Hepatocyte (in vitro differentiated cells): ENCODE data around the gene CTRL. TPM values are rescaled to one million over a fixed set of nuclear protein-coding genes. Genes with fewer than 3 reads are reported as not detected.

Experiments used
- DNase-seq: peaks from one replicate; pipeline ENCODE4 v3.0.0-alpha.2; 2016; ENCODE audit warnings: low spot score
- H2AFZ ChIP-seq: fragments of 200-600 bp; sonication (generic); 2 replicates; pipeline ENCODE4 v1.6.0; 2016; ENCODE audit warnings: antibody characterized with exemption, mild to moderate bottlenecking
- H3K27ac ChIP-seq: fragments of 200-600 bp; sonication (generic); 2 replicates; pipeline ENCODE4 v1.5.1; 2016; ENCODE audit warnings: mild to moderate bottlenecking
- H3K27me3 ChIP-seq: fragments of 200-600 bp; sonication (generic); 2 replicates; pipeline ENCODE4 v1.6.1; 2016
- H3K36me3 ChIP-seq: fragments of 200-600 bp; sonication (generic); replicated peaks from 2 replicates; pipeline ENCODE4 v1.5.1; 2016; ENCODE audit warnings: low read depth; ENCODE audit not compliant: insufficient read depth
- H3K4me1 ChIP-seq: fragments of 200-600 bp; sonication (generic); 2 replicates; pipeline ENCODE4 v1.5.1; 2016; ENCODE audit warnings: mild to moderate bottlenecking, moderate library complexity; ENCODE audit not compliant: insufficient read depth
- H3K4me2 ChIP-seq: fragments of 200-600 bp; sonication (generic); 2 replicates; pipeline ENCODE4 v1.6.0; 2016
- H3K4me3 ChIP-seq: fragments of 200-600 bp; sonication (generic); 2 replicates; pipeline ENCODE4 v1.5.1; 2016; ENCODE audit warnings: mild to moderate bottlenecking
- H3K79me2 ChIP-seq: fragments of 200-600 bp; sonication (generic); 2 replicates; pipeline ENCODE4 v1.6.0; 2017; ENCODE audit warnings: mild to moderate bottlenecking
- H3K9me2 ChIP-seq: fragments of 200-600 bp; sonication (generic); replicated peaks from 2 replicates; pipeline ENCODE4 v1.6.0; 2017; ENCODE audit warnings: mild to moderate bottlenecking; ENCODE audit not compliant: insufficient read depth
- H3K9me3 ChIP-seq: fragments of 200-600 bp; sonication (generic); 2 replicates; pipeline ENCODE4 v1.5.1; 2016; ENCODE audit warnings: low read depth, mild to moderate bottlenecking
- H4K20me1 ChIP-seq: fragments of 200-600 bp; sonication (generic); 2 replicates; pipeline ENCODE4 v1.6.0; 2016; ENCODE audit warnings: mild to moderate bottlenecking; ENCODE audit not compliant: insufficient read depth, poor library complexity, severe bottlenecking
- CTCF ChIP-seq: fragments of 200-600 bp; sonication (generic); IDR thresholded peaks from 2 replicates; pipeline ENCODE4 v1.5.1; 2016; ENCODE audit warnings: antibody characterized with exemption, mild to moderate bottlenecking; ENCODE audit not compliant: poor library complexity
- EZH2 ChIP-seq: fragments of 200-600 bp; sonication (generic); IDR thresholded peaks from 2 replicates; pipeline ENCODE4 v1.6.1; 2016; ENCODE audit warnings: antibody characterized with exemption, mild to moderate bottlenecking, borderline replicate concordance
- EZH2phosphoT487 ChIP-seq: fragments of 200-600 bp; sonication (generic); IDR thresholded peaks from one replicate; pipeline ENCODE4 v1.6.1; 2018; ENCODE audit warnings: antibody characterized with exemption, mild to moderate bottlenecking, low read depth, moderate library complexity; ENCODE audit not compliant: unreplicated experiment, severe bottlenecking
- WGBS: methylation state at CpG from one replicate; pipeline ENCODE4 v1.1.6; 2016; ENCODE audit warnings: low lambda C conversion rate; ENCODE audit errors: missing lambda C conversion rate; 5-methylcytosine and 5-hydroxymethylcytosine counted together
- polyA plus RNA-seq: library from polyadenylated mRNA; unstranded; fragments of >200 nt; fragmentation: Nextera tagmentation; extraction: Ambion mirVana; gene quantifications from 2 replicates; pipeline ENCODE4 v1.2.1, GENCODE V29; 2016
- small RNA-seq: library from RNA; depleted of rRNA; stranded (forward); fragments of <200 nt; gene quantifications from one replicate; pipeline ENCODE3, GENCODE V24; 2014
- total RNA-seq: library from RNA; depleted of rRNA; stranded (reverse); fragments of >200 nt; gene quantifications from 2 replicates; pipeline ENCODE4 v1.2.3, GENCODE V29; 2014

Gene CTRL
- total and polyA plus RNA-seq, 2 experiments from 2014 or later: 0.63 to 12.5 TPM

- Histone ChIP-seq H3K4me3 (no peak overlapping the region), H3K27ac (no peak overlapping the region), H3K9me2 (no peaks in the 10 kb centered on the region), H3K79me2 (peaks cover 13% of the 10 kb centered on the region), H3K27me3 (no peaks in the 10 kb centered on the region), H3K4me1 (peaks cover 3% of the 10 kb centered on the region), H4K20me1 (no peaks in the 10 kb centered on the region), H3K9me3 (no peaks in the 10 kb centered on the region), H3K4me2 (no peak overlapping the region), H3K36me3 (no peaks in the 10 kb centered on the region), H2AFZ (no peak overlapping the region)
- TF ChIP-seq CTCF: no peak
- no peak for TF ChIP-seq EZH2phosphoT487
- no peak for TF ChIP-seq EZH2
- no peak for DNase-seq
- WGBS: 97% methylated on average over 13 of the region's 13 CpGs
These were observed 51.1 kb downstream of the CTRL start for GRCh38 chr16:67880584-67880983.

GRCh38 chr16:67879936-67880335 is 51.7 kb downstream of the CTRL start:
- Histone ChIP-seq H3K4me1 (peaks cover 3% of the 10 kb centered on the region), H4K20me1 (peaks cover 4% of the 10 kb centered on the region), H3K27me3 (no peaks in the 10 kb centered on the region), H3K27ac (no peak overlapping the region), H3K4me2 (no peak overlapping the region), H2AFZ (no peak overlapping the region), H3K4me3 (no peak overlapping the region), H3K79me2 (peaks cover 20% of the 10 kb centered on the region), H3K36me3 (no peaks in the 10 kb centered on the region), H3K9me2 (no peaks in the 10 kb centered on the region), H3K9me3 (no peaks in the 10 kb centered on the region)
- WGBS: 91% methylated on average over 5 of the region's 5 CpGs
- TF ChIP-seq EZH2: no peak
- TF ChIP-seq CTCF: no peak
- TF ChIP-seq EZH2phosphoT487: no peak
- no peak for DNase-seq

Small RNAs within 50 kb of the gene (small RNA-seq; reads per million reads assigned to genes)
- gene NRN1L: not detected

Other genes starting within 250 kb of the CTRL start
- 9.8 and 10.4 TPM in 2 replicates for gene GFOD2, start 212.5 kb downstream of the CTRL start, total RNA-seq
- gene GFOD2, start 212.5 kb downstream of the CTRL start, polyA plus RNA-seq: 7.5 and 12.4 TPM in 2 replicates
- gene RANBP10, start 125.3 kb downstream of the CTRL start, total RNA-seq: 8.6 and 8.8 TPM in 2 replicates
- 12.4 and 12.6 TPM in 2 replicates for gene RANBP10, start 125.3 kb downstream of the CTRL start, polyA plus RNA-seq
- 3.1 TPM in 2 replicates for gene TSNAXIP1, start 125.0 kb downstream of the CTRL start, total RNA-seq
- 2.0 and 5.8 TPM in 2 replicates for gene TSNAXIP1, start 125.0 kb downstream of the CTRL start, polyA plus RNA-seq
- 35.4 and 40.0 TPM in 2 replicates for gene THAP11, start 89.5 kb downstream of the CTRL start, total RNA-seq
- 36.7 and 36.9 TPM in 2 replicates for gene THAP11, start 89.5 kb downstream of the CTRL start, polyA plus RNA-seq
- 100 and 102 TPM in 2 replicates for gene NUTF2, start 84.9 kb downstream of the CTRL start, total RNA-seq
- 197 and 216 TPM in 2 replicates for gene NUTF2, start 84.9 kb downstream of the CTRL start, polyA plus RNA-seq
- 28.5 and 38.1 TPM in 2 replicates for gene CENPT, start 84.2 kb downstream of the CTRL start, total RNA-seq
- 84.0 and 115 TPM in 2 replicates for gene CENPT, start 84.2 kb downstream of the CTRL start, polyA plus RNA-seq
- gene EDC4, start 58.8 kb downstream of the CTRL start, total RNA-seq: 41.1 and 46.3 TPM in 2 replicates
- 59.0 and 76.7 TPM in 2 replicates for gene EDC4, start 58.8 kb downstream of the CTRL start, polyA plus RNA-seq
- gene NRN1L, start 47.0 kb downstream of the CTRL start, total RNA-seq: 0.73 TPM in 1 of 2 replicates, not detected in the other
- gene NRN1L, start 47.0 kb downstream of the CTRL start, polyA plus RNA-seq: 1.6 TPM in 1 of 2 replicates, not detected in the other
- 29.2 and 30.5 TPM in 2 replicates for gene PSKH1, start 38.6 kb downstream of the CTRL start, total RNA-seq
- gene PSKH1, start 38.6 kb downstream of the CTRL start, polyA plus RNA-seq: 38.6 and 44.6 TPM in 2 replicates
- 13.7 and 27.8 TPM in 2 replicates for gene PSMB10, start 5.0 kb upstream of the CTRL start, total RNA-seq
- gene PSMB10, start 5.0 kb upstream of the CTRL start, polyA plus RNA-seq: 48.7 and 52.2 TPM in 2 replicates
- gene LCAT, start 12.3 kb upstream of the CTRL start, total RNA-seq: 15.6 and 19.8 TPM in 2 replicates
- gene LCAT, start 12.3 kb upstream of the CTRL start, polyA plus RNA-seq: 44.6 and 47.3 TPM in 2 replicates
- 23.7 and 55.2 TPM in 2 replicates for gene SLC12A4, start 36.8 kb upstream of the CTRL start, total RNA-seq
- 63.9 and 65.3 TPM in 2 replicates for gene SLC12A4, start 36.8 kb upstream of the CTRL start, polyA plus RNA-seq
- gene DPEP3, start 48.6 kb upstream of the CTRL start, total RNA-seq: not detected in 2 replicates
- gene DPEP3, start 48.6 kb upstream of the CTRL start, polyA plus RNA-seq: not detected in 2 replicates
- not detected in 2 replicates for gene DPEP2, start 67.6 kb upstream of the CTRL start, total RNA-seq
- 1.1 TPM in 1 of 2 replicates, not detected in the other for gene DPEP2, start 67.6 kb upstream of the CTRL start, polyA plus RNA-seq
- not detected in 2 replicates for gene DPEP2NB, start 84.0 kb upstream of the CTRL start, total RNA-seq
- not detected in 2 replicates for gene DPEP2NB, start 84.0 kb upstream of the CTRL start, polyA plus RNA-seq
- gene DDX28, start 91.4 kb upstream of the CTRL start, total RNA-seq: 8.6 and 11.1 TPM in 2 replicates
- gene DDX28, start 91.4 kb upstream of the CTRL start, polyA plus RNA-seq: 12.5 and 15.0 TPM in 2 replicates
- gene DUS2, start 91.4 kb upstream of the CTRL start, total RNA-seq: 11.8 and 12.2 TPM in 2 replicates
- gene DUS2, start 91.4 kb upstream of the CTRL start, polyA plus RNA-seq: 15.6 and 18.0 TPM in 2 replicates
- 33.3 and 35.9 TPM in 2 replicates for gene NFATC3, start 153.5 kb upstream of the CTRL start, total RNA-seq
- gene NFATC3, start 153.5 kb upstream of the CTRL start, polyA plus RNA-seq: 13.1 and 15.1 TPM in 2 replicates